ENCODE results near the gene KDM4B. TPM values are rescaled to one million over a fixed set of nuclear protein-coding genes. Genes with fewer than 3 reads are reported as not detected.

Gene KDM4B
- total RNA-seq, 1 experiment from 2014 or later, result 35.9 TPM

DNA sequence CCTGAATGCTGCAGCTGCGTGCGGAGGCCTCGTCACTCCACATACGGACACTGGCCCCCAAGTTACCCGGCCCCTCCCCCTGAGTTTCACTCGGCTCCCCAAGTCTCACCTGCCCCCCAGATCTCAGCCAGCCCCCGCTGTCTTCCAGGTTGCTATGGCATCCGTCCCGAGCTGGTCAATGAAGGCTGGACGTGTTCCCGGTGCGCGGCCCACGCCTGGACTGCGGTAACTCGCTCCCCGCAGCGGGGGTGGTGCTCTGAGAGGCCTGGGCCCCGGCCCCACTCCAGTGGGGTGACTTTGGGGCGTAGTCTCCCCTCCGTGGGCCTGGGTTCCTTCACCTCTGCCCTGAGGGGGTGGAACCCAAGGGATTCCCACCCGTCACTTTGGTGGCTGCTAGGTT, 168.2 kb downstream of the KDM4B start:
- H3K36me3 ChIP-seq (ENCODE audit: control insufficient read depth in 1 of 2, insufficient read depth in 2 of 2, low read length in 2 of 2), result no peaks in the 10 kb centered on the region; a peak in 1 of 4 replicates
- H3K4me2 ChIP-seq (ENCODE audit: low read length), result no peak overlapping the region
- no TSS peak for BruUV-seq (replicated peaks)
- H3K4me1 ChIP-seq (ENCODE audit: control insufficient read depth in 1 of 2, insufficient read depth in 2 of 2, low read length in 2 of 2), result peaks cover 0 to 9% of the 10 kb centered on the region in 2 experiments; a peak in 3 of 4 replicates
- H3K9me3 ChIP-seq (ENCODE audit: control insufficient read depth in 1 of 2, insufficient read depth in 1 of 2, low read depth in 1 of 2, low read length in 2 of 2), result no peaks in the 10 kb centered on the region
- H3K9ac ChIP-seq (ENCODE audit: low read length), result no peak overlapping the region
- RAD21 ChIA-PET (ENCODE audit: low non-redundant PET in 1 of 2, low total read pairs in 2 of 2, uncharacterized antibody in 2 of 2, unreplicated experiment in 2 of 2), result no interaction called here
- no peak overlapping the region for H3K4me3 ChIP-seq (replicated peaks in 1 of 2; ENCODE audit: low read depth in 1 of 2, low read length in 2 of 2)
- intact Hi-C loops (cut with micrococcal nuclease), result no loop called here
- H3K27ac ChIP-seq (ENCODE audit: low read depth, low read length), result no peak overlapping the region
- no peaks in the 10 kb centered on the region for H3K27me3 ChIP-seq (ENCODE audit: insufficient read depth, low read length)
- no peaks in the 10 kb centered on the region for H4K20me1 ChIP-seq (ENCODE audit: insufficient read depth)
- CTCF ChIA-PET, result no interaction called here
- no peak for DNase-seq (ENCODE audit: low read depth, low spot score)
- TF ChIP-seq ELF1 (IDR thresholded peaks at IDR 0.05; ENCODE audit: borderline replicate concordance, low read depth), result no peak
- no peak for TF ChIP-seq YY1 (IDR thresholded peaks at IDR 0.05; ENCODE audit: extremely low read depth, insufficient replicate concordance, low read depth, low read length)
- TF ChIP-seq, protein P1, sequence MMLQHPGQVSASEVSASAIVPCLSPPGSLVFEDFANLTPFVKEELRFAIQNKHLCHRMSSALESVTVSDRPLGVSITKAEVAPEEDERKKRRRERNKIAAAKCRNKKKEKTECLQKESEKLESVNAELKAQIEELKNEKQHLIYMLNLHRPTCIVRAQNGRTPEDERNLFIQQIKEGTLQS (IDR thresholded peaks at IDR 0.05), result no peak
- TF ChIP-seq, protein P2, sequence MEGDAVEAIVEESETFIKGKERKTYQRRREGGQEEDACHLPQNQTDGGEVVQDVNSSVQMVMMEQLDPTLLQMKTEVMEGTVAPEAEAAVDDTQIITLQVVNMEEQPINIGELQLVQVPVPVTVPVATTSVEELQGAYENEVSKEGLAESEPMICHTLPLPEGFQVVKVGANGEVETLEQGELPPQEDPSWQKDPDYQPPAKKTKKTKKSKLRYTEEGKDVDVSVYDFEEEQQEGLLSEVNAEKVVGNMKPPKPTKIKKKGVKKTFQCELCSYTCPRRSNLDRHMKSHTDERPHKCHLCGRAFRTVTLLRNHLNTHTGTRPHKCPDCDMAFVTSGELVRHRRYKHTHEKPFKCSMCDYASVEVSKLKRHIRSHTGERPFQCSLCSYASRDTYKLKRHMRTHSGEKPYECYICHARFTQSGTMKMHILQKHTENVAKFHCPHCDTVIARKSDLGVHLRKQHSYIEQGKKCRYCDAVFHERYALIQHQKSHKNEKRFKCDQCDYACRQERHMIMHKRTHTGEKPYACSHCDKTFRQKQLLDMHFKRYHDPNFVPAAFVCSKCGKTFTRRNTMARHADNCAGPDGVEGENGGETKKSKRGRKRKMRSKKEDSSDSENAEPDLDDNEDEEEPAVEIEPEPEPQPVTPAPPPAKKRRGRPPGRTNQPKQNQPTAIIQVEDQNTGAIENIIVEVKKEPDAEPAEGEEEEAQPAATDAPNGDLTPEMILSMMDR (IDR thresholded peaks at IDR 0.05 in 2 of 3, conservative IDR thresholded peaks at IDR 0.05 in 1 of 3; ENCODE audit: borderline replicate concordance in 1 of 3, insufficient read depth in 1 of 3, low read depth in 2 of 3, low read length in 2 of 3), result no peak
- TF ChIP-seq, protein P3, sequence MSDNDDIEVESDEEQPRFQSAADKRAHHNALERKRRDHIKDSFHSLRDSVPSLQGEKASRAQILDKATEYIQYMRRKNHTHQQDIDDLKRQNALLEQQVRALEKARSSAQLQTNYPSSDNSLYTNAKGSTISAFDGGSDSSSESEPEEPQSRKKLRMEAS (IDR thresholded peaks at IDR 0.05), result no peak
- TF ChIP-seq POLR2AphosphoS5 (IDR thresholded peaks at IDR 0.05; ENCODE audit: low read depth, low read length), result no peak
- TF ChIP-seq, protein P4, sequence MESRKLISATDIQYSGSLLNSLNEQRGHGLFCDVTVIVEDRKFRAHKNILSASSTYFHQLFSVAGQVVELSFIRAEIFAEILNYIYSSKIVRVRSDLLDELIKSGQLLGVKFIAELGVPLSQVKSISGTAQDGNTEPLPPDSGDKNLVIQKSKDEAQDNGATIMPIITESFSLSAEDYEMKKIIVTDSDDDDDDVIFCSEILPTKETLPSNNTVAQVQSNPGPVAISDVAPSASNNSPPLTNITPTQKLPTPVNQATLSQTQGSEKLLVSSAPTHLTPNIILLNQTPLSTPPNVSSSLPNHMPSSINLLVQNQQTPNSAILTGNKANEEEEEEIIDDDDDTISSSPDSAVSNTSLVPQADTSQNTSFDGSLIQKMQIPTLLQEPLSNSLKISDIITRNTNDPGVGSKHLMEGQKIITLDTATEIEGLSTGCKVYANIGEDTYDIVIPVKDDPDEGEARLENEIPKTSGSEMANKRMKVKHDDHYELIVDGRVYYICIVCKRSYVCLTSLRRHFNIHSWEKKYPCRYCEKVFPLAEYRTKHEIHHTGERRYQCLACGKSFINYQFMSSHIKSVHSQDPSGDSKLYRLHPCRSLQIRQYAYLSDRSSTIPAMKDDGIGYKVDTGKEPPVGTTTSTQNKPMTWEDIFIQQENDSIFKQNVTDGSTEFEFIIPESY (IDR thresholded peaks at IDR 0.05; ENCODE audit: extremely low read depth, insufficient replicate concordance, low read length), result no peak
- no peak for TF ChIP-seq SRF (IDR thresholded peaks at IDR 0.05; ENCODE audit: low read depth)
- no peak for TF ChIP-seq CBX3 (IDR thresholded peaks at IDR 0.05; ENCODE audit: low read depth)
- TF ChIP-seq SP1 (IDR thresholded peaks at IDR 0.05; ENCODE audit: low read depth), result no peak
- TF ChIP-seq, protein P5, sequence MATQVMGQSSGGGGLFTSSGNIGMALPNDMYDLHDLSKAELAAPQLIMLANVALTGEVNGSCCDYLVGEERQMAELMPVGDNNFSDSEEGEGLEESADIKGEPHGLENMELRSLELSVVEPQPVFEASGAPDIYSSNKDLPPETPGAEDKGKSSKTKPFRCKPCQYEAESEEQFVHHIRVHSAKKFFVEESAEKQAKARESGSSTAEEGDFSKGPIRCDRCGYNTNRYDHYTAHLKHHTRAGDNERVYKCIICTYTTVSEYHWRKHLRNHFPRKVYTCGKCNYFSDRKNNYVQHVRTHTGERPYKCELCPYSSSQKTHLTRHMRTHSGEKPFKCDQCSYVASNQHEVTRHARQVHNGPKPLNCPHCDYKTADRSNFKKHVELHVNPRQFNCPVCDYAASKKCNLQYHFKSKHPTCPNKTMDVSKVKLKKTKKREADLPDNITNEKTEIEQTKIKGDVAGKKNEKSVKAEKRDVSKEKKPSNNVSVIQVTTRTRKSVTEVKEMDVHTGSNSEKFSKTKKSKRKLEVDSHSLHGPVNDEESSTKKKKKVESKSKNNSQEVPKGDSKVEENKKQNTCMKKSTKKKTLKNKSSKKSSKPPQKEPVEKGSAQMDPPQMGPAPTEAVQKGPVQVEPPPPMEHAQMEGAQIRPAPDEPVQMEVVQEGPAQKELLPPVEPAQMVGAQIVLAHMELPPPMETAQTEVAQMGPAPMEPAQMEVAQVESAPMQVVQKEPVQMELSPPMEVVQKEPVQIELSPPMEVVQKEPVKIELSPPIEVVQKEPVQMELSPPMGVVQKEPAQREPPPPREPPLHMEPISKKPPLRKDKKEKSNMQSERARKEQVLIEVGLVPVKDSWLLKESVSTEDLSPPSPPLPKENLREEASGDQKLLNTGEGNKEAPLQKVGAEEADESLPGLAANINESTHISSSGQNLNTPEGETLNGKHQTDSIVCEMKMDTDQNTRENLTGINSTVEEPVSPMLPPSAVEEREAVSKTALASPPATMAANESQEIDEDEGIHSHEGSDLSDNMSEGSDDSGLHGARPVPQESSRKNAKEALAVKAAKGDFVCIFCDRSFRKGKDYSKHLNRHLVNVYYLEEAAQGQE (IDR thresholded peaks at IDR 0.05; ENCODE audit: low read depth), result no peak
- TF ChIP-seq EZH2 (IDR thresholded peaks at IDR 0.05), result no peak
- TF ChIP-seq RAD21 (IDR thresholded peaks at IDR 0.05; ENCODE audit: low read depth), result no peak
- TF ChIP-seq SIN3A (IDR thresholded peaks at IDR 0.05; ENCODE audit: low read depth), result no peak
- no peak for TF ChIP-seq EGR1 (IDR thresholded peaks at IDR 0.05; ENCODE audit: low read depth)
- TF ChIP-seq CEBPB (IDR thresholded peaks at IDR 0.05; ENCODE audit: low read depth), result no peak
- POLR2A ChIA-PET, result no interaction called here
- no peak for ATAC-seq
- H2AFZ ChIP-seq (ENCODE audit: low read depth, low read length, poor library complexity, severe bottlenecking), result no peak overlapping the region
- no peaks in the 10 kb centered on the region for H3K79me2 ChIP-seq (ENCODE audit: insufficient read depth, low read length)
- H3K9me2 ChIP-seq (ENCODE audit: insufficient read depth), result no peaks in the 10 kb centered on the region

All from HCT116 (cell line).